Heart left ventricle (tissue), 13 donors: ENCODE data around the gene KCNE5.
"Not testable (repeated sequence)": the region's sequence is repeated elsewhere in the genome, so short reads cannot be mapped to it uniquely, and the experiment has no call there.

Source experiments
- CTCF ChIP-seq, 12 donors: fragments of 200-600 bp; sonication (generic) in 4 of 12; IDR thresholded peaks; one replicate each; pipeline versions ENCODE4 v1.5.0 to v1.8.0; 2018 to 2022; ENCODE audit warnings: antibody characterized with exemption in 12 of 12, mild to moderate bottlenecking in 5 of 12
- POLR2A ChIP-seq, 2 donors: fragments of 450-650 bp; IDR thresholded peaks; one replicate each; pipeline ENCODE4 v1.6.1; 2017; ENCODE audit warnings: antibody characterized with exemption in 2 of 2, mild to moderate bottlenecking in 2 of 2, moderate library complexity in 2 of 2
- donor health status: ischemic (EF 13 %, LVEDD 7.1; RV severe dilation, severe dysfunction).
- donor health status: DM: no; HTN: yes; CAD: no.
- donor health status: DM: no; HTN: no; CAD: no.
- donor health status: ischemic (EF 25% LVEDD 6.9; RV normal size, moderate dysfunction).
- donor health status: ischemic (EF 25% LVEDD 5.7; RV mildly dilated, moderate dysfunction).
- donor health status: ischemic (EF 35%, LVEDD 5.7; RV mildly dilated, moderate dysfunction).
- donor health status: nonischemic (EF 11% LVEDD 7.7; RV severe dilation, severe dysfunction).
- donor health status: DM: yes; HTN: yes; CAD: no.
- donor health status: PGD.
- donor health status: ischemic (EF 29% LVEDD 5.4; RV normal size, mild dysfunction).
- donor health status: nonischemic (EF 23%, LVEDD 6.1; RV moderate dilation, normal function).

- TF ChIP-seq CTCF, POLR2A (IDR thresholded peaks at IDR 0.05): not testable (repeated sequence)
Observed at GRCh38 chrX:109576083-109576482, 48.9 kb downstream of the KCNE5 start.
